ENCODE results near the gene SLK. TPM values are rescaled to one million over a fixed set of nuclear protein-coding genes. Genes with fewer than 3 reads are reported as not detected.

The SLK gene
- total and polyA plus RNA-seq, 10 of the 15 experiments (the other 5 are each of a cell fraction or from before 2014, with no cell fraction given) = 2.5 to 24.2 (median 11.1) TPM

GRCh38 chr10:103983367-103983911, 16.5 kb downstream of the SLK start (continued):
- TF ChIP-seq ZBTB4 (CRISPR knock-in tag; IDR thresholded peaks at IDR 0.05) = no peak
- peak; percentile 91 for TF ChIP-seq ZNF384 (IDR thresholded peaks at IDR 0.05; ENCODE audit: borderline replicate concordance, low read depth, low read length)
- TF ChIP-seq ZBED1 (IDR thresholded peaks at IDR 0.05; ENCODE audit: borderline replicate concordance) = no peak
- no peak for TF ChIP-seq SUPT20H (IDR thresholded peaks at IDR 0.05; ENCODE audit: borderline replicate concordance, control insufficient read depth, low read depth, low read length)
- TF ChIP-seq SUZ12 (IDR thresholded peaks at IDR 0.05; ENCODE audit: unreplicated experiment) = no peak
- TF ChIP-seq IRF3 (IDR thresholded peaks at IDR 0.05) = no peak
- 0 out of 2 replicates have a peak, but pooled peaks have one; percentile 19 for TF ChIP-seq NBN (IDR thresholded peaks at IDR 0.05)
- no peak for TF ChIP-seq KLF5 (IDR thresholded peaks at IDR 0.05; ENCODE audit: partially characterized antibody)
- TF ChIP-seq NFIC (IDR thresholded peaks at IDR 0.05; ENCODE audit: low read depth, low read length) = no peak
- no peak for TF ChIP-seq SMC3 (IDR thresholded peaks at IDR 0.05; ENCODE audit: borderline replicate concordance, low read length)
- TF ChIP-seq NFXL1 (IDR thresholded peaks at IDR 0.05; ENCODE audit: borderline replicate concordance) = no peak
- TF ChIP-seq ESRRA (IDR thresholded peaks at IDR 0.05; ENCODE audit: low read length) = no peak
- TF ChIP-seq RUNX3 (IDR thresholded peaks at IDR 0.05; ENCODE audit: low read length) = 0 out of 2 replicates have a peak, but pooled peaks have one; percentile 22
- TF ChIP-seq SPI1 (IDR thresholded peaks at IDR 0.05; ENCODE audit: borderline replicate concordance, insufficient read depth, low read depth, low read length) = peak; percentile 38; the same call in 1 of the 2 replicates
- no peak for TF ChIP-seq ZNF622 (IDR thresholded peaks at IDR 0.05)
- TF ChIP-seq CREM (IDR thresholded peaks at IDR 0.05; ENCODE audit: low read depth) = no peak

All from GM12878 (cell line).